ENCODE measurements around the gene CSNK1E.

CSNK1E gene

GRCh38 chr22:38247713-38248112 lies 69.5 kb downstream of the CSNK1E start:
- no peak for DNase-seq

- DNase-seq = no peak
These were observed 70.5 kb downstream of the CSNK1E start for GRCh38 chr22:38246692-38247091.

GRCh38 chr22:38246046-38246658 lies 71.1 kb downstream of the CSNK1E start:
- no peak for DNase-seq

GRCh38 chr22:38244106-38244505 lies 73.1 kb downstream of the CSNK1E start:
- DNase-seq = no peak

GRCh38 chr22:38243007-38243765 lies 74.0 kb downstream of the CSNK1E start:
- no peak for DNase-seq

GRCh38 chr22:38240734-38241252 lies 76.4 kb downstream of the CSNK1E start:
- DNase-seq = no peak
